ENCODE data around the gene SYNPO2.

- TF ChIP-seq CTCF (IDR thresholded peaks at IDR 0.05) (no peak), POLR2A (IDR thresholded peaks at IDR 0.05) (no peak)
Measured at GRCh38 chr4:119010909-119011606, 122.4 kb downstream of the SYNPO2 start.
